Stimulated activated CD4-positive, alpha-beta T cell treated with anti-CD3 and anti-CD28 coated beads, Interleukin-1b, Interleukin-23, amount 100 ng/mL, for 1 hour (primary cell): ENCODE data around the gene DNAJC7.
"Not testable (repeated sequence)": the region's sequence is repeated elsewhere in the genome, so short reads cannot be mapped to it uniquely, and the experiment has no call there.

Source experiments
- DNase-seq, 2 donors: peaks; one replicate each; pipeline ENCODE4 v3.0.0-alpha.2; 2020; ENCODE audit warnings: low read depth in 2 of 2

DNAJC7 gene

GRCh38 chr17:42041619-42042018, 24.4 kb upstream of the DNAJC7 start:
- DNase-seq = no peak

DNA sequence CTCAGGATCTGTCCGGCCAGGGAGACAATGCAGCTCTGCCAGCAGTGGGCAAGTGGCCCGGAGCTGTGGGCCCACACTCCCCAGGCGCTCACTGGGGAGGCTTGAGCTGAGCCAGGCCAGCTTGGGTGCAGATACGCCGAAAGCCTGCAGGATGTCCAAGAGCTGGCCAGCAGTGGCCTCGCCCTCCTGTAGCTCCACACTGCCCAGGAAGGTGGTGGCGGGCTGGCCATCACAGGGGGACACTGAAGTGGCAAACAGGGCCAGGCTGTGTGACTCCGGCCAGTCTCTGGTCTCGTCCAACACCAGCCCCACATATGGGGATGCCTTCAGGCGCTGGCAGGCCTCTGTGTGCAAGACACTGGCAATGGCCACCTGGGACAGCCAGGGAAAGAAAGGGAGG, 23.6 kb upstream of the DNAJC7 start:
- DNase-seq = no peak

GRCh38 chr17:42039794-42040763, 22.8 kb upstream of the DNAJC7 start:
- DNase-seq = no peak

DNA sequence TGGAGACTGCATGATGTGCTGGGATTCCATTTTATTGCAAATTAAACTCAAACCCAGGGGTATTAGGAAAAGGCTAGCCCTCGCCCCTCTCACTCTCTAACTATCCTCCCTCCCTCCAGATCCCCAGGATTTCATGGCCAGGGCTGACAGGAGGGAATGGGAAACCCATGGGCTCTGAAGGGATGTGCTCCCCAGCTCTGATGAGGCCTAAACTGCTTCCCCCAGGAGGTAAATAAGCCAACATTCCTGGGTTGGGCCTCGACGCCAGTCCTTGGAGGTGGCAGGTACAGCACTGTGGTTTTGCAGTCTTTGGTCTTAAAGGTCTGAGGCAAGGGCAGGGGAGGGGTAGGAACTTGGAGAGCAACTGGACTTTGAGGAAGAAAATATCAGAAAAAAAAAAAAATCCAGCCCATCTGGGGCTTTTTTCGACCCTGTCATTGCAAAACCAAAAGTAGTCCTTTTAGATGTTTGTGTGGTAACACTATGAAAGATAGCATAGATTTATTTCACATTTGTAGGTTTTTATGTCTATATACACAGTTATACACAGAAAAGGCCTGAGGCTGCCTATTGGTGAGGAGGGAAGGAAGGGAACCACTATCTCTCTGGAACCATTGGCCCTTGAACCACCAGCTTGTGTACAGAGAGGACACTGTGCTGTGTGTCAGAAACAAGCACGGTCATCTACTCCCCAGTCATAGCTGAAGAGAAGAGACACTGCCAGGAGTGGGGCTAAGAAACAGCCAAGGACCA, 21.2 kb upstream of the DNAJC7 start:
- DNase-seq = no peak

DNA sequence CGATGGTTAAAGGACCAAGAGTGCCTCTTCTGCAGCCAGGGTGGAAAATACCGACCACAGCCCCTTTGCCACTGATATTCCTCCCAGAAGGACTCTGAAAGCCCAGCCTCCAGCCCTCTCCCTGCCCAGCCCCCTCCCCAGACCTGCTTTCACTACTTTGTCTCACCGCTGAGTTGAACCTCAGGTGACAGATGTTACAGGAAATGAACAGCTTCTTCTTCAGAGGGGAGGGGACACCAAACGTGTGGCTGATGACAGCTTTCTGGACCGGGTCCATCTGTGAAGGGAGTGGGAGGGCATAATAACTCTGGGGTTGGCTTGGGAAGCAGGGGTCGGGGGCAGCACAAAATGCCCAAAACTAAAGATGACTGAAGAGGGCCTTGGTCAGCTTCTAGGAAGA, 16.8 kb upstream of the DNAJC7 start:
- DNase-seq = no peak

DNA sequence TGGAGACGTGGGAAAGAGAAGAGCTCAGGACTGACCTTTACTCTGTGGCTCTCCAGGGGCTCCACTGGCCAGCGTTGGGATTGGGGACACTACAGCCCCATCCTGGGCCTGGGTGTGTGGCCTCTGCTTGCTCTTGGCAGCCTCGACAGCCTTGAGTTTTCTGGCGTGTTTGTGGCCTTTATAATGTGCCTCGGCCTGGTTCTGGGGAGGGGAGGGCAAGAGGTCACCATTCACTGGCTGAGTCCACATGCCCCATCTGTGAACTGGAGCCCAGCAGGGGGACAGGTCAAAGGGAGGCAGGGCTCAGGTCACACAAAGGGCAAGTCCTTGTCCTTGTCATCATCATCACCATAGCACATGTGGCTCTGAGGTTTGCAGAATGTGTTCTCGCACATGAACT, 14.3 kb upstream of the DNAJC7 start:
- no peak for DNase-seq

- no peak for DNase-seq
These were observed 11.5 kb upstream of the DNAJC7 start for GRCh38 chr17:42028791-42029127.

DNA sequence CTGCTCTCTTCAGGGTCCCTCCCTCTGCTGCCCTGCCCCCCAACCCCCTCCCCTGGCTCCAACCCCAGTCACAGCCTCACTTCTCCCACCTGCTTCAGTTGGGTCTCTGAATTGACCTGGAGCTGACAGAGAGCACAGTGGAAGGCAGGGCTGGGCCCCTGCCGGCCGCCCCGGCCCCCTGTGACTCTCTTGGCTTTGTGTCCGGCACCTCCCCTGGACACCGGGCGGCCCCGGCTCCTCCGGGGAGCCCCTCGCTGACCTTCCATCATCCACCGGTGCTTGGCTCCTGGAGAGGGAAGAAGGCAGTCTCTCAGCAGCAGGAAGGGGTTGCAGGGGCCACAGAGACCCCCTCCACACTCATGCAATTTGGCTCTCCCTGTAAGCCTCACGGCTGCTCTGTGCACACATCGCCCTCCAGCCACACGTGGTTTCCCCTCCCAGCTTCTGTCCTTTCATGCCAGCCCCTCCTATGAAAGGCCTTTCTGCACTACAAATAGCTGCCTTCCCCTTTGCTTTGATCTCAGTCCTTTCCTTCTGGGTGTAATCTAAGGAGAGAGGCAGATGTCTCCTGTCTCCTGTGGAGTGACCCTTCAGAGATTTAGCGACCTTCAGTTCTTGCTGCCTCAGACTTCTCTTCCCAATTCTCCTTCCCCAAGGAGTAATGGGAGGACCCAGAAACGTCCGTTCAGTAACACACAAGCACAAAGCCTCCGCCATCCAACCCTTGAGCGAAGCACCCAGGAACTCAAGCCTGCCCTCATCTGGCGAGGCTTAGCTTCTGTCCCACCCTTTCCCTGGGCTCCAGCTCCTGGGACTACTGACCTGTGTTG, 10.9 kb upstream of the DNAJC7 start:
- no peak for DNase-seq

DNA sequence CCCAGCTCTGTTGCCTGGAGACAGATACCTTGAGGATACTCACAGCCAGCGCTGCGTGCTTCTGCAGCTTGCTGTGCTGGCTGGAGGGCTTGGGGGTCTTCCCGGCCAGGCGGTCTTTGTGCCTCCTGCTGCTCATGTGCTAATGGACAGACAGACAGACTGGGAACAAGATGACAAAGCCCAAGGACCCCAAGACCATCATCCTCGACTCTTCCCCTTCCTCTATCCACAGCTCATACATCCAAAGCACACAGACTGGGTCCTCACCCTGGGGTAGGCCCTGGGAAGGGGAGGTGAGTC, 10.3 kb upstream of the DNAJC7 start:
- DNase-seq = no peak

DNA sequence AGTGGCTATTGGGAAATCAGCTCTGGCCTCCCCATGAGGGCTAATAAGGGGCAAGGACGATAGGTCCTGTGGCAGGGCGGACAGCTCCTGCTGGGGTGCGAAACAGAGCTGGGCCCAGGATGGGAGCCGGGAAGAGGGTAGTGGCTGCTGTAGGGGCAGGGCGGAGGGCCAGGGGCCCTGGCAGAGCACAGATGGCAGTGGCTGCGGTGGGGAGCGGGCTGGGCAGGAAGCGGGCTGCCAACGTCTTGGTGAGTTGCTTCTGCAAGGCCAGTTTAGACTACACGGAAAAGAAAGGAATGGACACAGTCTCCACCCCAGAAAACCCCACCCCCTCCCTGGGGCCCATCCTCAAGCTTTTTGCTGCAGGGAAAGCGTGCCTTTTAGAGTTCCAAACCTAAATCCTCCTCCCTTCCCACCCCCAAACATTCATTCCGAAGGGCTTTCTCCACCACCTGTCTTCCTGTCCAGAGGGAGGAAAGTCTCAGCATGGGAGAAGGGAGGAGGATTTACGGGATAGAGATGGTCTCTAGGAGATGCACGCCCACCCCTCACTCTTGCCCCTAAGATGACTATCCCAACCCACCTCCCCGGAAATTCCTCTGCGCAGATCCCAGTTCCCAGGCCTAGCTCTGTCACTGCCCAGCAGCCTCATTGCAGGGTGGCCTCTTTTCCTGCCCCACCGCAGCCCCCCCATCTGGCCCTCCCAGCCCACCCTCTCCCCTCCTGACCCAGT, 9.8 kb upstream of the DNAJC7 start:
- DNase-seq = no peak

DNA sequence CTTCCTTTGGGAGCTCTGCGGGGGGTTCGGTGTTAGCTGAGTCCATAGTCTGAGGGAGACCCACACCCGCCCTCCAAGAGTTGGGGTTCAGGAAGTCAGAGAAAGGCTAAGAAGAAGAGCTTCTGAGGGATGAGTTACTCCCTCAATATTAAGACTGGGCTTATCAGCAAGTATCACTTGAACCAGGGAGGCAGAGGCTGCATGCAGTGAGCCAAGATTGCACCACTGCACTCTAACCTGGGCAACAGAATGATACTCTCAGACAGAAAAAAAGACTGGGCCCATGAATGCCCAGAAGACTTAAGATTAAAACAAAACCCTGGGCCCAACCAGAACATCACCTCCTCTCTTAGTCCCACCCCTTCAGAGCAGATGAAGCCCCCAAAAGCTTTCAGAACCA, 8.7 kb upstream of the DNAJC7 start:
- DNase-seq = no peak

DNA sequence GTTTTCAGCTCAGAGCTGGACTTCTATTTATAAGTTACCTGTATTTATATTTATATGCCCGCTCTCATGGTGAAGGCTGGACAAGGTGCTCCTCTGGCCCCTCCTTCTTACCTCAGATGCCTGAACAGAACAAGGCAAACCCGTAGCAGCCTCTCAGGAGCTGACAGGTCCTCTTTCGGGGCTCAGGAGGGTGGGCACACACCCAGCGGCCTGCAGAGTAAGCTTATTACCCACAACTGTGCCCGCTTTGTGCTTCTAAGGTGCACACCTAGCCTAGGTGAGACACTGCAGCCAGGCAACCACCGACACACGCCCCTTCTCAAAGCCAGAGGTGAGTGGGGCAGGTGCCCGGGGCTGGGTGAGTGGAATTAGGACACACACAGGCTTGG, 7.9 kb upstream of the DNAJC7 start:
- no peak for DNase-seq

- DNase-seq = no peak
These were observed 6.5 kb upstream of the DNAJC7 start for GRCh38 chr17:42023524-42024349.

DNA sequence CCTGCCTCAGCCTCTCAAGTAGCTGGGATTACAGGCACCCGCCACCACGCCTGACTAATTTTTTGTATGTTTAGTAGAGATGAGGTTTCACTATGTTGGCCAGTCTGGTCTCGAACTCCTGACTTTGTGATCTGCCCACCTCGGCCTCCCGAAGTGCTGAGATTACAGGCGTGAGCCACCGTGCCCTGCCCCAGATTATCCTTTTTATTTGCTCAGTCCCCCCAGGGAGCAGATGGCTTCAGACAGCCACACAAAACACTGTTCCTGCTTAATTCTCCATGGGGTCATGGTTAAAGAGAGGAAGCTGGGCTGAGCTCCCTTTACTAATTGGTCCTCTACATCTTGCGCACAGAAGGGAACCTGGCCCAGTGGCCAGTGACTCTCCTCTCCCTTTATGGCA, 3.6 kb upstream of the DNAJC7 start:
- DNase-seq = not testable (repeated sequence)

GRCh38 chr17:42019509-42020404, 2.5 kb upstream of the DNAJC7 start, which contains the start of gene NKIRAS2:
NKIRAS2 (plus strand) TSS chr17:42020090; CDS start chr17:42021578, 1,488 bp downstream.
- peak; percentile 84 to 91 for DNase-seq

GRCh38 chr17:42018988-42019387, 1.7 kb upstream of the DNAJC7 start:
- DNase-seq = no peak

DNA sequence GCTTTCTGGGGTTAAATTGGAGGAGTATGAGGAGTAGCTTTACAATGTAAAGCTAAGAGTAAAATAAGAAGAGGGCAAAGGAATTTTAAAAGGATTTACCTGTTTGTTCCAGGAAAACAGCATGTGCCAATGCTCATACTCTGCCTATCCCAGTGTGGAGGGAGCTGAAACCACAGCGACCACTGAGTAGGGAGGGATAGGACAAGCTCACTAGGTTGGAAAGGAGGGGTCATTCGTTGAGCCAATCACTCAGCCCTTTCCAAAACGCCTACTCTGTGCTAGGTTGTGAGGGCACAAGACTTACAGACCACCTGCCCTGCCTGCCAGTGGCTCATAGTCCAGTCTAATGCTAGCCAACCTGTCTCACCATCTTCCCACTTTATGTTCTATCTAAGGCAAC, 1.1 kb upstream of the DNAJC7 start:
- DNase-seq = no peak

DNA sequence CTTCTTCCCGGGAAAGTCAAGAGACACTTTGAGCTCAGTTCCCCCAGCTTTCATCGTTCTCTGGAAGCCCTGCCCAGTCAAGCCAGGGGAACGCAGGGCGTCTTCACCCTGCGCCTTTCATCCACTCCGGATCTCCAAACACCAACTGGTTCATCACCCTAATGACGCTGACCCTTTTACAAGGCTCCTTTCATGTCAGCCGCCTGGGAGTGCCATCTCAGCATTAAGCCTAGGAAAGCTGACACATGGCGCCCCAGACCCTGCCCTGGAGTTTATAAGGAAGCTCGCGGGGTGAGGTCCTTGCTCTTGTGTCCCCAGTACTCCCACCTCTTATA, 594 bp upstream of the DNAJC7 start:
- DNase-seq = peak in 1 of 2 donors; percentile 17

- DNase-seq = no peak
These were observed 818 bp downstream of the DNAJC7 start for GRCh38 chr17:42016411-42016831.

DNA sequence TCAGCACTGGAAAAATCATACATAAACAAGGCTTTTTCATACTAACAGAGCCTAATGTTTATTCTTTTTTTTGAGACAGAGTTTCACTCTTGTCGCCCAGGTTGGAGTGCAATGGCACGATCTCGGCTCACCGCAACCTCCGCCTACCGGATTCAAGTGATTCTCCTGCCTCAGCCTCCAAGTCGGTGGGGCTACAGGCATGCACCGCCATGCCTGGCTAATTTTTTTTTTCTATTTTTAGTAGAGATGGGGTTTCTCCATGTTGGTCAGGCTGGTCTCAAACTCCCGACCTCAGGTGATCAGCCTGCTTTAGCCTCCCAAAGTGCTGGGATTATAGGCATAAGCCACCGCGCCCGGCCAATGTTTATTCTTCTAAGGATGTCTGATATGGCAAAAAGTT, 3.5 kb downstream of the DNAJC7 start:
- not testable (repeated sequence) for DNase-seq
